Heart left ventricle (tissue), 16 donors: ENCODE measurements around the gene CDH11. TPM values are rescaled to one million over a fixed set of nuclear protein-coding genes. Genes with fewer than 3 reads are reported as not detected.

Experiments
- ATAC-seq, 4 donors: fragments of 200-7000 bp; cut with Tn5 transposase; one replicate each; pipeline ENCODE4 v1.9.1; 2020 to 2022; ENCODE audit warnings: moderate library complexity in 4 of 4, mild to moderate bottlenecking in 3 of 4, moderate number of reproducible peaks in 1 of 4
- DNase-seq, 5 donors: peaks; one replicate each; pipeline ENCODE4 v3.0.0-alpha.2; 2020
- H3K27ac ChIP-seq, 12 donors: fragments of 200-600 bp; sonication (generic) in 4 of 12; one replicate each; pipeline versions ENCODE4 v1.5.0 to v1.8.0; 2016 to 2022; ENCODE audit warnings: mild to moderate bottlenecking in 2 of 12
- H3K27me3 ChIP-seq, 9 donors: fragments of 200-600 bp; sonication (generic) in 2 of 9; one replicate each; pipeline versions ENCODE4 v1.5.1 to v1.8.0; 2016 to 2022; ENCODE audit warnings: mild to moderate bottlenecking in 3 of 9
- H3K36me3 ChIP-seq, 9 donors: fragments of 200-600 bp; sonication (generic) in 2 of 9; one replicate each; pipeline versions ENCODE4 v1.5.0 to v1.8.0; 2018 to 2022; ENCODE audit warnings: mild to moderate bottlenecking in 2 of 9
- H3K4me1 ChIP-seq, 12 donors: fragments of 200-600 bp; sonication (generic) in 4 of 12; one replicate each; pipeline versions ENCODE4 v1.5.0 to v1.8.0; 2016 to 2022; ENCODE audit warnings: mild to moderate bottlenecking in 3 of 12
- H3K4me3 ChIP-seq, 12 donors: fragments of 200-600 bp; sonication (generic) in 4 of 12; one replicate each; pipeline versions ENCODE4 v1.5.0 to v1.8.0; 2017 to 2022; ENCODE audit warnings: mild to moderate bottlenecking in 9 of 12, moderate library complexity in 4 of 12
- H3K9me3 ChIP-seq, 12 donors: fragments of 200-600 bp; sonication (generic) in 4 of 12; one replicate each; pipeline versions ENCODE4 v1.5.0 to v1.8.0; 2016 to 2022; ENCODE audit warnings: mild to moderate bottlenecking in 1 of 12
- CTCF ChIP-seq, 12 donors: fragments of 200-600 bp; sonication (generic) in 4 of 12; IDR thresholded peaks; one replicate each; pipeline versions ENCODE4 v1.5.0 to v1.8.0; 2018 to 2022; ENCODE audit warnings: antibody characterized with exemption in 12 of 12, mild to moderate bottlenecking in 5 of 12
- POLR2A ChIP-seq, 2 donors: fragments of 450-650 bp; IDR thresholded peaks; one replicate each; pipeline ENCODE4 v1.6.1; 2017; ENCODE audit warnings: antibody characterized with exemption in 2 of 2, mild to moderate bottlenecking in 2 of 2, moderate library complexity in 2 of 2
- WGBS, 4 donors: extraction: QIAGEN DNeasy Blood & Tissue Kit in 2 of 4; methylation state at CpG; one replicate each; pipeline versions ENCODE4 v1.1.5 to v1.1.7; 2013 to 2018; 5-methylcytosine and 5-hydroxymethylcytosine counted together
- intact Hi-C, 10 donors: fragments of 100-400 bp; cut with DNase I; formaldehyde crosslinking; loops; one replicate each; pipeline versions ENCODE4 v1.11.1 to v1.14.2; 2022
- polyA plus RNA-seq, 2 donors: library from polyadenylated mRNA; stranded (reverse); fragments of 200-250 nt; gene quantifications; one replicate each; pipeline ENCODE4 v1.2.3, GENCODE V29; 2013
- total RNA-seq, 9 donors: library from RNA; depleted of rRNA in 2 of 9; stranded (reverse); fragments of >200 nt in 2 of 9; fragmentation: NEBNext Ultra II Directional in 3 of 9; extraction: Animal tissue kit (Norgen Biotek cat#: 25700) in 3 of 9; gene quantifications; one replicate each; pipeline versions ENCODE4 v1.1.0 to v1.2.4, GENCODE V29; 2016 to 2023
- donor health status: ischemic (EF 13 %, LVEDD 7.1; RV severe dilation, severe dysfunction).
- donor health status: healthy with polysubstance abuse.
- donor health status: DM: no; HTN: yes; CAD: no.
- donor health status: DM: no; HTN: no; CAD: no.
- donor health status: ischemic (EF 25% LVEDD 6.9; RV normal size, moderate dysfunction).
- donor health status: ischemic (EF 25% LVEDD 5.7; RV mildly dilated, moderate dysfunction).
- donor health status: healthy.
- donor health status: DM: yes; HTN: yes; CAD: no.
- donor health status: ischemic (EF 35%, LVEDD 5.7; RV mildly dilated, moderate dysfunction).
- donor health status: nonischemic (EF 11% LVEDD 7.7; RV severe dilation, severe dysfunction).
- donor health status: DM: yes; HTN: yes; CAD: no.
- donor health status: PGD.
- donor health status: ischemic (EF 29% LVEDD 5.4; RV normal size, mild dysfunction).
- donor health status: nonischemic (EF 23%, LVEDD 6.1; RV moderate dilation, normal function).

Gene CDH11
- total and polyA plus RNA-seq, 11 donors, result 1.4 to 37.1 (median 7.4) TPM

- TF ChIP-seq POLR2A (IDR thresholded peaks at IDR 0.05), result no peak
- TF ChIP-seq CTCF (IDR thresholded peaks at IDR 0.05), result no peak
- DNase-seq (no peak), ATAC-seq (no peak)
- H3K4me3 ChIP-seq, result no peak overlapping the region
- H3K9me3 ChIP-seq, result no peaks in the 10 kb centered on the region
- H3K27me3 ChIP-seq, result no peaks in the 10 kb centered on the region
- 76 to 84% (median 81%) methylated on average over 3 of the region's 3 CpGs for WGBS, 4 donors
- peaks cover 0 to 14% (median 0%) of the 10 kb centered on the region in 9 donors for H3K36me3 ChIP-seq
- intact Hi-C loops, result no loop called here
- H3K4me1 ChIP-seq, result no peaks in the 10 kb centered on the region
- H3K27ac ChIP-seq, result no peak overlapping the region
Observed at GRCh38 chr16:65057184-65057583, 64.7 kb downstream of the CDH11 start.

DNA sequence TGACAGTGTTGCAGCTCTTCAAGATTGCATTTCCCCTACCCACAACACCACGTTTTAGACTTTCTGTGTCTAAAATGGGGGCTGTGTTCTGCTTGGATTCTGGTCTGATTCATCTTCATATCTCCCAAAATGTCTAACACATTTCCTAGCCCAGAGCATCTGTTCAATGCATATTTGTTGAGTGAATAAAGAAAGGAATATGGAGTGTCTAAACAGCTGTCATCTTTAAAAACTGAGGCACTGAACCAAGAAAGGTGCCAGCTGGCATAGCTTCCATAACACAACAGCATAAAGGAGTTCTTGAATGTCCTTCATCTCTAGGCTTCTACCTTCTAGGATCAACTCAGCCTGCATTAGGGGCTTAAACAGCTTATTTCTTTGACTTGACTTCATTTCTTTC is 67.4 kb downstream of the CDH11 start:
- Histone ChIP-seq H3K36me3 (peaks cover 0 to 24% (median 0%) of the 10 kb centered on the region in 9 donors), H3K4me1 (no peaks in the 10 kb centered on the region), H3K4me3 (no peak overlapping the region), H3K9me3 (no peaks in the 10 kb centered on the region), H3K27ac (no peak overlapping the region), H3K27me3 (no peaks in the 10 kb centered on the region)
- WGBS, 4 donors, result 35 to 67% (median 50%) methylated on average over 1 of the region's 1 CpG
- DNase-seq (no peak), ATAC-seq (no peak)
- intact Hi-C loops, result no loop called here
- TF ChIP-seq CTCF (IDR thresholded peaks at IDR 0.05) (no peak), POLR2A (IDR thresholded peaks at IDR 0.05) (no peak)

DNA sequence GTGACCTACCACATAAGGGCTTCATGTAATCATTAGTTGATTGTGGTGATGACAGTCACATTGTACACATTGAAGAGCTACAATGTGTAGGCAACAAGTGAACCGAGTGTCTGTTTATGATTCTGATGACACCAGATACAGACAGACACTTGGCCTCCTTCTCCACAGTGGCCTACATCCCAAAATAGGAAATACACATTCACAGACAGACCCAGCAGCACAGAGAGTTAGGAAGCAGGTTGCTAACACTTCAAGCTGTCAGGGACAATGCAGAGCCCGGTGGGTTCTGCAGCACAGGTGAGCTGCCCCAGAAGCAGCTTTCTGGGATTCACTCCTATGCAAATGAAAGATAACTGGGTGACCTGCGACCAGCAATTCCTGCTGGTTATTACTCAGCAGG is 72.2 kb downstream of the CDH11 start:
- H3K36me3 ChIP-seq, result peaks cover 0 to 28% (median 0%) of the 10 kb centered on the region in 9 donors
- TF ChIP-seq CTCF (IDR thresholded peaks at IDR 0.05) (no peak), POLR2A (IDR thresholded peaks at IDR 0.05) (no peak)
- H3K27me3 ChIP-seq, result no peaks in the 10 kb centered on the region
- ATAC-seq (no peak), DNase-seq (no peak)
- WGBS, 4 donors, result 41 to 50% (median 46%) methylated on average over 3 of the region's 3 CpGs
- no peaks in the 10 kb centered on the region for H3K9me3 ChIP-seq
- H3K27ac ChIP-seq, result no peak overlapping the region
- no peak overlapping the region for H3K4me3 ChIP-seq
- no peaks in the 10 kb centered on the region for H3K4me1 ChIP-seq
- intact Hi-C loops, result no loop called here

DNA sequence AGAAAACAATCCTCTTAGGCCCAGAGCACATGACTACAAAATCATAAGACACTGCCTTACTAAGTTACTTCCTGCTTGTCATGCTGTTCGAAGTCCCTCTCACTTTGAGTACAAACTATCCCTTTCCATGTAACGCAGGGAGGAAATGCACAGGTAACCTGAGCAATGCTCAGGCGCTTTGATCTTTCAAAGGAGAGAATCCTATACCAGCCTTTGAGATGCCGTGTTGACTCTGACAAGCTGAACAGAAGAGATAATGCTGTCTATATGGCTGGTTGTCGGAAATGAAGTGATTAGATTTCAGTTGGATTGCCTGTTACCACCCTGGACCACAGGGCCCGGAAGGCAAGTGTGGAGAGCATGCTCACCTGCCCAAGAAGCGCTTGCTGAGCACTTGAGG is 75.9 kb downstream of the CDH11 start:
- intact Hi-C loops, result no loop called here
- Histone ChIP-seq H3K4me1 (no peaks in the 10 kb centered on the region), H3K27me3 (no peaks in the 10 kb centered on the region), H3K9me3 (no peaks in the 10 kb centered on the region), H3K27ac (no peak overlapping the region), H3K4me3 (no peak overlapping the region), H3K36me3 (peaks cover 0 to 4% (median 0%) of the 10 kb centered on the region in 9 donors)
- TF ChIP-seq CTCF (IDR thresholded peaks at IDR 0.05) (no peak), POLR2A (IDR thresholded peaks at IDR 0.05) (no peak)
- ATAC-seq, result no peak
- WGBS, 4 donors, result 86 to 89% (median 87%) methylated on average over 7 of the region's 7 CpGs
- DNase-seq, result no peak
